Breast epithelium (tissue), 3 donors: Measurements from ENCODE around the gene ENTPD3.

Source experiments
- CTCF ChIP-seq, 3 donors: fragments of 450-650 bp; IDR thresholded peaks; one replicate each; pipeline ENCODE4 v1.5.1; 2016 to 2017; ENCODE audit warnings: antibody characterized with exemption in 3 of 3, mild to moderate bottlenecking in 3 of 3, moderate library complexity in 3 of 3
- POLR2AphosphoS5 ChIP-seq, 3 donors: sonication (generic); formaldehyde crosslinking; IDR thresholded peaks; one replicate each; pipeline ENCODE4 v1.6.1; 2017; ENCODE audit warnings: antibody characterized with exemption in 3 of 3

- no peak for TF ChIP-seq CTCF (IDR thresholded peaks at IDR 0.05)
- no peak for TF ChIP-seq POLR2AphosphoS5 (IDR thresholded peaks at IDR 0.05)
These were observed 10.9 kb downstream of the ENTPD3 start for GRCh38 chr3:40397912-40398311.
